Upper lobe of left lung (tissue), 4 donors: ENCODE measurements around the gene EYA2.

Experiments
- EP300 ChIP-seq, 4 donors: sonication (generic); formaldehyde crosslinking; IDR thresholded peaks; one replicate each; pipeline ENCODE4 v1.5.1; 2017; ENCODE audit warnings: antibody characterized with exemption in 4 of 4, control low read depth in 2 of 4
- POLR2A ChIP-seq, 4 donors: fragments of 450-650 bp; IDR thresholded peaks; one replicate each; pipeline ENCODE4 v1.5.1; 2016 to 2017; ENCODE audit warnings: antibody characterized with exemption in 4 of 4, mild to moderate bottlenecking in 2 of 4
- POLR2AphosphoS5 ChIP-seq, 2 donors: sonication (generic); formaldehyde crosslinking; IDR thresholded peaks; one replicate each; pipeline ENCODE4 v1.5.1; 2017; ENCODE audit warnings: antibody characterized with exemption in 2 of 2
- TF ChIP-seq, protein P1 (sequence below), 6 experiments: fragments of 450-650 bp in 4 of 6; fragments of 200-600 bp in 2 of 6; sonication (generic) in 2 of 6; IDR thresholded peaks; one replicate each; pipeline ENCODE4 v1.5.1; 2016 to 2019; ENCODE audit warnings: antibody characterized with exemption in 6 of 6

DNA sequence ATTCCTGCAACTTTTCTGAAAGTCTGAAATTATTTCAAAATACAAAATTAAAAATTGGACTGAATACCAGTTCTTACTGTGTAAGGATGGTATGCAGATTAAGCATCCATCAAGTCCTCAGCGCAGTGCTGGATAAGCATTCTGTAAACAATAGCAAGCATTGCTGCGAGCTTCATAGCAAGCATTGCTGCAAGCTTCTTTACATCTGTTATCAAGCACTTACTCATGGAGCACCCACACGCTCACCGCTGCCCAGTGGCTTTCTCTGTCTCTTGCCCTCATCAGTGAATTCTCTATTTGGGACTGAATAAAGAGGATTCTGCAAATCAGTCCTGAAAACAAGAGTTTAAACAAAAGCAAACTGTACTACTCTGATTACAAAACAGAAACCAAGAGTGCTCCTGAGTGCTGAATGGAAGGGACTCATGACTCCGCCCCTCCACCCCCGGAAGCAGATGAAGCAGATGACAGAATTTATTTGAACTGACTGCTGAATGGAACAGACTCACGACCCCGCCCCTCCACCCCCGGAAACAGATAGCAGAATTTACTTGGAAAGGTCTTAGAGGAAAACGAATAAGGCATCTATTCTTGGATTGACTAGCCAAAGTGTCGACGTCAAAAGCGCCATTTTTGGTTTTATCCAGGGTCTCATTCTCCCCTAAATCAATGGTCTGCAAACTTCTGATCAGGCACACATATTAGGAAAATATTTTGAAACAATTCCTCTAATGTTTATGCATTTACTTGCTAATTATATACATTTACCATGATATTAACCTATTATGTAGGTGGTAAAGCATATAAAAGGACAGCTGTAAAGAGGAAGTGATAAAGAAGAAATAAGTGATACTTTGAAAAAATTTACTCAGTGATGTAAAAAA, 22.1 kb upstream of the EYA2 start:
- TF ChIP-seq POLR2A (IDR thresholded peaks at IDR 0.05) = no peak
- TF ChIP-seq, protein P1, sequence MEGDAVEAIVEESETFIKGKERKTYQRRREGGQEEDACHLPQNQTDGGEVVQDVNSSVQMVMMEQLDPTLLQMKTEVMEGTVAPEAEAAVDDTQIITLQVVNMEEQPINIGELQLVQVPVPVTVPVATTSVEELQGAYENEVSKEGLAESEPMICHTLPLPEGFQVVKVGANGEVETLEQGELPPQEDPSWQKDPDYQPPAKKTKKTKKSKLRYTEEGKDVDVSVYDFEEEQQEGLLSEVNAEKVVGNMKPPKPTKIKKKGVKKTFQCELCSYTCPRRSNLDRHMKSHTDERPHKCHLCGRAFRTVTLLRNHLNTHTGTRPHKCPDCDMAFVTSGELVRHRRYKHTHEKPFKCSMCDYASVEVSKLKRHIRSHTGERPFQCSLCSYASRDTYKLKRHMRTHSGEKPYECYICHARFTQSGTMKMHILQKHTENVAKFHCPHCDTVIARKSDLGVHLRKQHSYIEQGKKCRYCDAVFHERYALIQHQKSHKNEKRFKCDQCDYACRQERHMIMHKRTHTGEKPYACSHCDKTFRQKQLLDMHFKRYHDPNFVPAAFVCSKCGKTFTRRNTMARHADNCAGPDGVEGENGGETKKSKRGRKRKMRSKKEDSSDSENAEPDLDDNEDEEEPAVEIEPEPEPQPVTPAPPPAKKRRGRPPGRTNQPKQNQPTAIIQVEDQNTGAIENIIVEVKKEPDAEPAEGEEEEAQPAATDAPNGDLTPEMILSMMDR (IDR thresholded peaks at IDR 0.05) = no peak
- TF ChIP-seq EP300 (IDR thresholded peaks at IDR 0.05) = no peak
- no peak for TF ChIP-seq POLR2AphosphoS5 (IDR thresholded peaks at IDR 0.05)
